Measurements from ENCODE around the gene ABCA7.

ABCA7 gene

GRCh38 chr19:1068009-1069001 is 28.4 kb downstream of the ABCA7 start:
- Histone ChIP-seq H3K36me3 (peaks cover 41% of the 10 kb centered on the region), H3K27ac (peak overlapping the region; percentile 90), H3K9me3 (no peaks in the 10 kb centered on the region), H3K4me2 (peak overlapping the region; percentile 94), H3K9ac (peak overlapping the region; percentile 87), H3K4me1 (peaks cover 86% of the 10 kb centered on the region), H4K20me1 (peaks cover 41% of the 10 kb centered on the region), H3K4me3 (peak overlapping the region; percentile 90), H3K27me3 (no peaks in the 10 kb centered on the region)
- peak; percentile 65; the same call in 1 of the 2 replicates for TF ChIP-seq Cebpa-rat (IDR thresholded peaks at IDR 0.05)

DNA sequence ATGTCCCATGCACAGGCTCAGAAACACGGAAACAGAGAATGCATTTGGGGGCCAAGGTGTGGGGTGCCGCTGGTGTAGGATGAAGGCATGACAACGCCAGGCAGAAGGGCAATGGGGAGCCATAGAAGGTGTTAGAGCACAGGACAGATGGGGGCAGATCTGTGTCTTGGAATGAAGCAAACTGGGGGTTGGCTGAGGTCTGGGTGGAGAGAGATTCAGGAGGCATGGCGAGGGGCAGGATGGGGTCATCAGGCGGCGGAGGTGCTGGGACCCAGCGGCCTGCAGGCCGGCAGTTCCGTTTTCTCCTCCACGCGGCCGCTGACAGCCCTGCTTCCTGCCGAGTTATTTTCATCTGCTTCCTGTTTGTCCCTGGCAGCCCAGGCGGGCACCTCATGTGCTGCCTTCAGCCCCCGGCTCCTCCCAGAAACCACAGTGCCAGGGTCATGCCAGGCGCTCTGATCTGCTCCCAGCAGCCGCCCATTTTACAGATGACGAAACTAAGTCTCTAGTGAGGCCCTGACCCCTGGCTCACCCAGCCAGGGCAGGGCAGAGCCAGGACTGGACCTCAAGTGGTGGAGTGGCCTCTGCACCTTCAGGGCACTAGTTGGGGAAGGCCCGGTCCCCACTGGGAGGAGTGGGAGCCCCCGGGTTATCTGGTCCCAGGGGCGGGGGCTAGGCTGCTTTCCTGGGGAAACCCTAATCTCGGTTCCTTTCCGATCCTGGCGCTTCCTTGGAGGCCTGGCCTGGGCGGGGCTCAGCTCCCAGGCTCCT is 29.3 kb downstream of the ABCA7 start:
- H3K9me3 ChIP-seq: no peaks in the 10 kb centered on the region
- H3K4me1 ChIP-seq: peaks cover 87% of the 10 kb centered on the region
- H3K4me3 ChIP-seq: peak overlapping the region; percentile 90
- H4K20me1 ChIP-seq: peaks cover 50% of the 10 kb centered on the region
- H3K9ac ChIP-seq: peak overlapping the region; percentile 87
- peaks cover 49% of the 10 kb centered on the region for H3K36me3 ChIP-seq
- no peak for TF ChIP-seq Cebpa-rat (IDR thresholded peaks at IDR 0.05)
- H3K4me2 ChIP-seq: peak overlapping the region; percentile 94
- H3K27ac ChIP-seq: peak overlapping the region; percentile 90
- H3K27me3 ChIP-seq: no peaks in the 10 kb centered on the region

DNA sequence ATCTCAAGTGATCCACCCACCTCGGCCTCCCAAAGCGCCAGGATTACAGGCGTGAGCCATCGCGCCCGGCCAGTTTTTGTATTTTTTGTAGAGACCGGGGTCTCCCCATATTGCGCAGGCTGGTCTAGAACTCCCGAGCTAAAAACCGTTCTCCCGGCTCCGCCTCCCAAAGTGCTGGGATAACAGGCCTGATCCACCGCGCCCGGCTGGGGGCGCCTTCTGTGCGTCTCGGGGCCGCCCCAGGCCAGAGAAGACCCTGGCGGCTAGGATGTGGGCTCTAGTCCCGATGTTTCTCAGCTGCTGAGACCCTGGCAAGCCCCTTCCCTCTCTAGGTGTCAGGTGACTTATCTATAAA is 30.6 kb downstream of the ABCA7 start:
- no peak for TF ChIP-seq Cebpa-rat (IDR thresholded peaks at IDR 0.05)
- H3K9ac ChIP-seq: no peak overlapping the region
- H3K4me1 ChIP-seq: peaks cover 84% of the 10 kb centered on the region
- H3K4me3 ChIP-seq: no peak overlapping the region
- no peak overlapping the region for H3K27ac ChIP-seq
- H3K27me3 ChIP-seq: no peaks in the 10 kb centered on the region
- H4K20me1 ChIP-seq: peaks cover 60% of the 10 kb centered on the region
- peaks cover 59% of the 10 kb centered on the region for H3K36me3 ChIP-seq
- H3K9me3 ChIP-seq: no peaks in the 10 kb centered on the region
- peak overlapping the region; percentile 22; the same call in 1 of the 2 replicates for H3K4me2 ChIP-seq

GRCh38 chr19:1070931-1071791 is 31.3 kb downstream of the ABCA7 start:
- Histone ChIP-seq H3K27ac (no peak overlapping the region), H3K36me3 (peaks cover 65% of the 10 kb centered on the region), H4K20me1 (peaks cover 66% of the 10 kb centered on the region), H3K9me3 (no peaks in the 10 kb centered on the region), H3K4me2 (peak overlapping the region; percentile 22; the same call in 1 of the 2 replicates), H3K9ac (no peak overlapping the region), H3K4me1 (peaks cover 84% of the 10 kb centered on the region), H3K27me3 (no peaks in the 10 kb centered on the region), H3K4me3 (no peak overlapping the region)
- TF ChIP-seq Cebpa-rat (IDR thresholded peaks at IDR 0.05): no peak

- Histone ChIP-seq H3K4me3 (no peak overlapping the region), H3K9me3 (no peaks in the 10 kb centered on the region), H3K4me1 (peaks cover 90% of the 10 kb centered on the region), H3K36me3 (peaks cover 72% of the 10 kb centered on the region), H3K4me2 (no peak overlapping the region), H3K27me3 (no peaks in the 10 kb centered on the region), H4K20me1 (peaks cover 80% of the 10 kb centered on the region), H3K9ac (0 out of 2 replicates have a peak overlapping the region, but pooled peaks have one; percentile 10), H3K27ac (peak overlapping the region; percentile 26; the same call in 1 of the 2 replicates)
- no peak for TF ChIP-seq Cebpa-rat (IDR thresholded peaks at IDR 0.05)
These were observed 32.6 kb downstream of the ABCA7 start for GRCh38 chr19:1072371-1073015.

DNA sequence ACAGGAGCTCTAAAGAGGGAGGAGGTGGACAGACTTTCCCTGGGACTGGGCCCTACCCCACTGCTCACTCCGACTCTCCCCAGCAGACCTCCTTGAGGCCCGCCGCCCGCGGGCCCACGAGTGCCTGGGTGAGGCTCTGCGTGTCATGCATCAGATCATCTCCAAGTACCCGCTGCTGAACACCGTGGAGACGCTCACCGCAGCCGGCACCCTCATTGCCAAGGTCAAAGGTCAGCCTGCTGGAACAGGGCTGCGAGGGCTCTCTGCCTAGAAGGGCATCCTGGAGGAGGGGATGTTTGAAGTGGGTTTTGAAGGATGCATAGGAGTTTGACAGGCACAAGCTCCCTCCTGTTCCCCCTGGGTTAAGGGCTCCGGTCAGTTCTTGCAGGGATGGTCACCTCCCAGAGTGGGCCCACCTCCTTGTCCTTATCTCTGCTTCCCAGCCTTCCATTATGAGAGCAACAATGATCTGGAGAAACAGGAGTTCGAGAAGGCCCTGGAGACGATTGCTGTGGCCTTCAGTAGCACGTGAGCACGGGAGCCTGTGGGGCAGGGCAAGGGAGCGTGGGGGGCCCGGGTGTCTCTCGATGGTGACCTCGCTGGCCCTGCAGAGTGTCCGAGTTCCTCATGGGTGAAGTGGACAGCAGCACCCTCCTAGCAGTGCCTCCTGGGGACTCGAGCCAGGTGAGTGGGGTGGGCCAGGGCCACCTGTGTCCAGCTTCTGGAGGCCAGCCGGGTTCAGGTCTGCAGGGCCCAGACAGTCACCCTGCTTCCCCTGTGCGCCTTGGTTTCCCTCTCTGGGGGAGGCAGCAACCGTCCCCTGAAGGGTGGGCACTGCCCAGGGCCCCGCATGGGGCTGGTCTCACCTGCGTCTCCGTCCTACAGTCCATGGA is 33.4 kb downstream of the ABCA7 start:
- H3K36me3 ChIP-seq: peaks cover 80% of the 10 kb centered on the region
- no peak overlapping the region for H3K4me3 ChIP-seq
- H3K27me3 ChIP-seq: no peaks in the 10 kb centered on the region
- H3K4me1 ChIP-seq: peaks cover 95% of the 10 kb centered on the region
- peak overlapping the region; percentile 26; the same call in 1 of the 2 replicates for H3K27ac ChIP-seq
- 0 out of 2 replicates have a peak overlapping the region, but pooled peaks have one; percentile 10 for H3K9ac ChIP-seq
- H3K9me3 ChIP-seq: no peaks in the 10 kb centered on the region
- no peak for TF ChIP-seq Cebpa-rat (IDR thresholded peaks at IDR 0.05)
- peaks cover 88% of the 10 kb centered on the region for H4K20me1 ChIP-seq
- H3K4me2 ChIP-seq: peak overlapping the region; percentile 85

- Histone ChIP-seq H3K27ac (0 out of 2 replicates have a peak overlapping the region, but pooled peaks have one; percentile 6), H3K4me3 (0 out of 2 replicates have a peak overlapping the region, but pooled peaks have one; percentile 28), H3K27me3 (no peaks in the 10 kb centered on the region), H3K9me3 (no peaks in the 10 kb centered on the region), H3K36me3 (peaks cover 86% of the 10 kb centered on the region), H4K20me1 (peaks cover 91% of the 10 kb centered on the region), H3K4me2 (peak overlapping the region; percentile 85), H3K9ac (no peak overlapping the region), H3K4me1 (peaks cover 88% of the 10 kb centered on the region)
- no peak for TF ChIP-seq Cebpa-rat (IDR thresholded peaks at IDR 0.05)
These were observed 34.1 kb downstream of the ABCA7 start for GRCh38 chr19:1073956-1074517.
